ENCODE data around the gene MAGEC1.
"Not testable (repeated sequence)": the region's sequence is repeated elsewhere in the genome, so short reads cannot be mapped to it uniquely, and the experiment has no call there.

MAGEC1 gene

GRCh38 chrX:141903400-141904155, at the start of gene MAGEC1:
Gene MAGEC1, plus strand, starts transcription at chrX:141903894. Its CDS starts 1,179 bp downstream, at chrX:141905073.
- DNase-seq (ENCODE audit: low read depth in 2 of 2): no peak

- DNase-seq (ENCODE audit: low read depth in 2 of 2): no peak
These were observed 46.2 kb upstream of the MAGEC1 start for GRCh38 chrX:141857479-141857878.

GRCh38 chrX:141879616-141880015, 24.1 kb upstream of the MAGEC1 start:
- DNase-seq (ENCODE audit: low read depth in 2 of 2): no peak

GRCh38 chrX:141888811-141889210, 14.9 kb upstream of the MAGEC1 start:
- not testable (repeated sequence) for DNase-seq (ENCODE audit: low read depth in 2 of 2)

GRCh38 chrX:141894733-141895132, 9.0 kb upstream of the MAGEC1 start:
- DNase-seq (ENCODE audit: low read depth in 2 of 2): no peak

- no peak for DNase-seq (ENCODE audit: low read depth in 2 of 2)
These were observed 6.0 kb upstream of the MAGEC1 start for GRCh38 chrX:141897690-141898089.

GRCh38 chrX:141902366-141902765, 1.3 kb upstream of the MAGEC1 start:
- no peak for DNase-seq (ENCODE audit: low read depth in 2 of 2)

GRCh38 chrX:141904262-141904661, 568 bp downstream of the MAGEC1 start:
- no peak for DNase-seq (ENCODE audit: low read depth in 2 of 2)

GRCh38 chrX:141917801-141918200, 14.1 kb downstream of the MAGEC1 start:
- no peak for DNase-seq (ENCODE audit: low read depth in 2 of 2)

GRCh38 chrX:141924293-141924692, 20.6 kb downstream of the MAGEC1 start:
- DNase-seq (ENCODE audit: low read depth in 2 of 2): no peak

GRCh38 chrX:141928432-141928831, 24.7 kb downstream of the MAGEC1 start:
- no peak for DNase-seq (ENCODE audit: low read depth in 2 of 2)

GRCh38 chrX:141934059-141934641, 30.5 kb downstream of the MAGEC1 start:
- no peak for DNase-seq (ENCODE audit: low read depth in 2 of 2)

- no peak for DNase-seq (ENCODE audit: low read depth in 2 of 2)
These were observed 32.0 kb downstream of the MAGEC1 start for GRCh38 chrX:141935645-141936044.

- no peak for DNase-seq (ENCODE audit: low read depth in 2 of 2)
These were observed 32.4 kb downstream of the MAGEC1 start for GRCh38 chrX:141936080-141936479.

- no peak for DNase-seq (ENCODE audit: low read depth in 2 of 2)
These were observed 37.5 kb downstream of the MAGEC1 start for GRCh38 chrX:141941234-141941633.

- no peak for DNase-seq (ENCODE audit: low read depth in 2 of 2)
These were observed 41.7 kb downstream of the MAGEC1 start for GRCh38 chrX:141945426-141945825.

- no peak for DNase-seq (ENCODE audit: low read depth in 2 of 2)
These were observed 43.7 kb downstream of the MAGEC1 start for GRCh38 chrX:141947350-141947749.

GRCh38 chrX:141952603-141953002, 48.9 kb downstream of the MAGEC1 start:
- no peak for DNase-seq (ENCODE audit: low read depth in 2 of 2)

GRCh38 chrX:141958675-141959074, 55.0 kb downstream of the MAGEC1 start:
- no peak for DNase-seq (ENCODE audit: low read depth in 2 of 2)
